Transverse colon (tissue), 4 donors: Measurements from ENCODE around the gene CENPH. TPM values are rescaled to one million over a fixed set of nuclear protein-coding genes. Genes with fewer than 3 reads are reported as not detected.
"Not testable (repeated sequence)": the region's sequence is repeated elsewhere in the genome, so short reads cannot be mapped to it uniquely, and the experiment has no call there.

Experiments used
- DNase-seq: peaks from one replicate; pipeline ENCODE4 v3.0.0-alpha.2; 2019
- H3K27ac ChIP-seq, 4 donors: fragments of 200-600 bp; sonication (generic); 2 replicates each; pipeline ENCODE4 v1.5.1; 2016 to 2018; ENCODE audit warnings: inconsistent platforms in 4 of 4
- H3K27me3 ChIP-seq: fragments of 200-600 bp; sonication (generic); 2 replicates; pipeline ENCODE4 v1.5.1; 2017; ENCODE audit warnings: inconsistent platforms
- H3K36me3 ChIP-seq, 4 donors: fragments of 200-600 bp; sonication (generic); 2 replicates each; pipeline ENCODE4 v1.5.1; 2017 to 2019; ENCODE audit warnings: inconsistent platforms in 4 of 4
- H3K4me1 ChIP-seq, 4 donors: fragments of 200-600 bp; sonication (generic); 2 replicates each; pipeline ENCODE4 v1.5.1; 2017 to 2020; ENCODE audit warnings: inconsistent platforms in 4 of 4
- H3K4me3 ChIP-seq, 4 donors: fragments of 200-600 bp; sonication (generic); 1 replicate in 1 of 4; 2 replicates in 3 of 4; pipeline versions ENCODE4 v1.5.1 to v1.6.1; 2017 to 2019; ENCODE audit warnings: inconsistent platforms in 4 of 4
- H3K9me3 ChIP-seq, 2 donors: fragments of 200-600 bp; sonication (generic); 2 replicates each; pipeline ENCODE4 v1.5.1; 2017 to 2019; ENCODE audit warnings: inconsistent platforms in 2 of 2
- EP300 ChIP-seq: sonication (generic); formaldehyde crosslinking; IDR thresholded peaks from one replicate; pipeline ENCODE4 v1.6.1; 2017; ENCODE audit warnings: antibody characterized with exemption, low read depth
- POLR2A ChIP-seq: fragments of 450-650 bp; IDR thresholded peaks from one replicate; pipeline ENCODE4 v1.6.1; 2016; ENCODE audit warnings: antibody characterized with exemption, mild to moderate bottlenecking, moderate library complexity
- POLR2AphosphoS5 ChIP-seq, 3 donors: sonication (generic); formaldehyde crosslinking; IDR thresholded peaks; one replicate each; pipeline ENCODE4 v1.6.1; 2016; ENCODE audit warnings: antibody characterized with exemption in 3 of 3
- WGBS, 2 donors: methylation state at CpG; one replicate each; pipeline ENCODE4 v1.1.5; 2018; ENCODE audit warnings: low coverage in 1 of 2; 5-methylcytosine and 5-hydroxymethylcytosine counted together
- in situ Hi-C, 4 donors: fragments of 200-750 bp; cut with MboI; loops; one replicate each; pipeline versions ENCODE4 v1.15.0 to v1.15.1; 2017; ENCODE audit warnings: low sequenced_read_pairs in 3 of 4, low pct_ligation_motif_present in 1 of 4, low pct_unique_long_range_greater_than_20kb in 1 of 4
- intact Hi-C: fragments of 100-400 bp; cut with DNase I; formaldehyde crosslinking; loops from one replicate; pipeline ENCODE4 v1.15.1; 2023; ENCODE audit warnings: low total_unique reads
- total RNA-seq, 4 donors: library from RNA; depleted of rRNA; stranded (reverse); fragments of >200 nt; gene quantifications; one replicate each; pipeline ENCODE4 v1.1.0, GENCODE V29; 2016
- TF ChIP-seq, protein P1 (sequence below), 5 experiments: fragments of 200-600 bp in 3 of 5; fragments of 450-650 bp in 2 of 5; sonication (generic) in 3 of 5; IDR thresholded peaks; 1 replicate in 2 of 5; 2 replicates in 3 of 5; pipeline ENCODE4 v1.5.1; 2016 to 2017; ENCODE audit warnings: antibody characterized with exemption in 5 of 5, inconsistent platforms in 3 of 5, mild to moderate bottlenecking in 2 of 5, moderate library complexity in 1 of 5

Gene CENPH
- total RNA-seq, 4 donors from 2014 or later, result 1.2 to 4.4 TPM; not detected in 2

DNA sequence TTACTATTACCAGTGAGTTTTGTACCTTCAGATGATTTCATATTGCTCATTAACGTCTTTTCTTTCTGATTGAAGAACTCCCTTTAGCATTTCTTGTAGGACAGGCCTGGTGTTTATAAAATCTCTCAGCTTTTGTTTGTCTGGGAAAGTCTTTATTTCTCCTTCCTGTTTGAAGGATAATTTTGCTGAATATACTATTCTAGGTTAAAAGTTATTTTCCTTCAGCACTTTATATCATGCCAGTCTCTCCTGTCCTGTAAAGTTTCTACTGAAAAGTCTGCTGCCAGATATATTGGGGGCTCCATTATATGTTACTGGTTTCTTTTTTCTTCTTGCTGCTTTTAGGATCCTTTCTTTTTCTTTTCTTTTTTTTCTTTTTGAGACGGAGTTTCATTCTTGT is 58.6 kb downstream of the CENPH start:
- TF ChIP-seq EP300, result no peak
- TF ChIP-seq POLR2AphosphoS5 (IDR thresholded peaks at IDR 0.05), result no peak
- TF ChIP-seq, protein P1, sequence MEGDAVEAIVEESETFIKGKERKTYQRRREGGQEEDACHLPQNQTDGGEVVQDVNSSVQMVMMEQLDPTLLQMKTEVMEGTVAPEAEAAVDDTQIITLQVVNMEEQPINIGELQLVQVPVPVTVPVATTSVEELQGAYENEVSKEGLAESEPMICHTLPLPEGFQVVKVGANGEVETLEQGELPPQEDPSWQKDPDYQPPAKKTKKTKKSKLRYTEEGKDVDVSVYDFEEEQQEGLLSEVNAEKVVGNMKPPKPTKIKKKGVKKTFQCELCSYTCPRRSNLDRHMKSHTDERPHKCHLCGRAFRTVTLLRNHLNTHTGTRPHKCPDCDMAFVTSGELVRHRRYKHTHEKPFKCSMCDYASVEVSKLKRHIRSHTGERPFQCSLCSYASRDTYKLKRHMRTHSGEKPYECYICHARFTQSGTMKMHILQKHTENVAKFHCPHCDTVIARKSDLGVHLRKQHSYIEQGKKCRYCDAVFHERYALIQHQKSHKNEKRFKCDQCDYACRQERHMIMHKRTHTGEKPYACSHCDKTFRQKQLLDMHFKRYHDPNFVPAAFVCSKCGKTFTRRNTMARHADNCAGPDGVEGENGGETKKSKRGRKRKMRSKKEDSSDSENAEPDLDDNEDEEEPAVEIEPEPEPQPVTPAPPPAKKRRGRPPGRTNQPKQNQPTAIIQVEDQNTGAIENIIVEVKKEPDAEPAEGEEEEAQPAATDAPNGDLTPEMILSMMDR (IDR thresholded peaks at IDR 0.05), result no peak
- no peak for TF ChIP-seq POLR2A
- Histone ChIP-seq H3K9me3 (peaks cover 0 to 7% of the 10 kb centered on the region in 2 donors), H3K4me1 (no peaks in the 10 kb centered on the region), H3K36me3 (no peaks in the 10 kb centered on the region), H3K27ac (no peak overlapping the region), H3K27me3 (no peaks in the 10 kb centered on the region), H3K4me3 (no peak overlapping the region)
- 88% methylated on average over 1 to 2 of the region's 2 CpGs for WGBS, 2 donors
- in situ Hi-C loops (no loop called here), intact Hi-C loops (no loop called here)
- DNase-seq, result no peak

DNA sequence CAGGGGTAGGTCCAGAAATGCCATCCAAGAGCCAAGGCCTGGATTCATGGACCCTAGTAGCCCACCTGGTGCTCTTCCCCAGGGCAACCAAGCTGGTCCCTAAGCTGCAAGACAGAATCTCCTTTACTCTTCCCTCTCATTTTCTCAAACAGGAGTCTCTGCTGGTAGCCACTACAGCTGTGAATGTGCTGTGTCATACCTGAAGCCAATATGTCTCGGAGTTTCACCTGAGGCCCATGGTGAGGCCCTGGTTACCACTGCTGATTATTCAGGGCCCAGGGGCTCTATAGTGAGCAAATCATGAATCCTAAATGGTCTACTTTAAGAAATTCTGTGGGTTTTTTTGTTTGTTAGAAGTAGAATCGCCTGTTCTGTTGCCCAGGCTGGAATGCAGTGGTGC is 61.2 kb downstream of the CENPH start:
- intact Hi-C loops, result no loop called here

DNA sequence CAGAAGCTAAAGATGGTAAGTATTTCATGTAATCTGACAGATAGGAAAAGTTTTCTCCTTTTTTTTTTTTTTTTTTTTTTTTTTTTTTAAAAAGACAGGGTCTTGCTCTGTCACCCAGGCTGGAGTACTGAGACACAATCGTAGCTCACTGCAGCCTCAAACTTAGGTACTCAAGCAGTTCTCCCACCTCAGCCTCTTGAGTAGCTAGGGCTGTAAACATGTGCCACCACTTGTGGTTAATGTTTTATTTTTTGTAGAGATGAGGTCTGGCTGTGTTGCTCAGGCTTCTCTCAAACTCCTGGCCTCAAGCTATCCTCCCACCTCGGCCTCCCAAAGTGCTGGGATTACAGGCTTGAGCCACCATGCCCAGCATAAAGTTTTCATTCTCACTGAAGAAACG is 63.1 kb downstream of the CENPH start:
- Histone ChIP-seq H3K4me3 (no peak overlapping the region), H3K27me3 (no peaks in the 10 kb centered on the region), H3K36me3 (peaks cover 0 to 15% (median 3%) of the 10 kb centered on the region in 4 donors), H3K9me3 (peaks cover 0 to 7% of the 10 kb centered on the region in 2 donors), H3K27ac (no peak overlapping the region), H3K4me1 (no peaks in the 10 kb centered on the region)
- in situ Hi-C loops (no loop called here), intact Hi-C loops (no loop called here)
- 94 to 100% methylated on average over 1 to 3 of the region's 3 CpGs for WGBS, 2 donors
- TF ChIP-seq POLR2AphosphoS5 (IDR thresholded peaks at IDR 0.05) (no peak), POLR2A (no peak), EP300 (no peak)
- TF ChIP-seq, protein P1 (IDR thresholded peaks at IDR 0.05), result no peak
- no peak for DNase-seq

More for the DNA sequence above, 61.2 kb downstream of the CENPH start:
- H3K9me3 ChIP-seq, result peaks cover 0 to 7% of the 10 kb centered on the region in 2 donors
- no peak overlapping the region for H3K4me3 ChIP-seq
- in situ Hi-C loops, result no loop called here
- no peaks in the 10 kb centered on the region for H3K27me3 ChIP-seq
- no peak for TF ChIP-seq POLR2AphosphoS5 (IDR thresholded peaks at IDR 0.05)
- no peak for TF ChIP-seq EP300
- TF ChIP-seq, protein P1 (IDR thresholded peaks at IDR 0.05), result no peak
- no peak for TF ChIP-seq POLR2A
- H3K36me3 ChIP-seq, result no peaks in the 10 kb centered on the region
- 100% methylated on average over 1 to 2 of the region's 2 CpGs for WGBS, 2 donors
- DNase-seq, result no peak
- no peaks in the 10 kb centered on the region for H3K4me1 ChIP-seq
- no peak overlapping the region for H3K27ac ChIP-seq

DNA sequence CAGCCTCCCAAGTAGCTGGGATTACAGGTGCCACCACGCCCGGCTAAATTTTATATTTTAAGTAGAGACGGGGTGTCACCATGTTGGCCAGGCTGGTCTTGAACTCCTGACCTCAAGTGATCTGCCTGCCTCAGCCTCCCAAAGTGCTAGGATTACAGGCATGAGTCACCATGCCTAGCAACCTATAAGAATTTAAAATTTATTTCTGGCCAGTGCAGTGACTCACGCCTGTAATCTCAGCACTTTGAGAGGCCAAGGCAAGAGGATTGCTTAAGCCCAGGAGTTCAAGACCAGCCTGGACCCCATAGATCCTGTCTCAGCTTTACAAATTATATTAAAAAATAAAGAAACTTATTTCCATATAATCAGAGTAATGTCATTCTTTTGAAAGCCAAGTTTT is 66.6 kb downstream of the CENPH start:
- H3K4me1 ChIP-seq, H3K4me3 ChIP-seq, H3K9me3 ChIP-seq, in situ Hi-C loops, intact Hi-C loops, DNase-seq, H3K27me3 ChIP-seq, H3K27ac ChIP-seq: not testable (repeated sequence)
- 60 to 90% methylated on average over 1 to 4 of the region's 4 CpGs for WGBS, 2 donors
- H3K36me3 ChIP-seq, result peaks cover 0 to 37% (median 11%) of the 10 kb centered on the region in 4 donors

DNA sequence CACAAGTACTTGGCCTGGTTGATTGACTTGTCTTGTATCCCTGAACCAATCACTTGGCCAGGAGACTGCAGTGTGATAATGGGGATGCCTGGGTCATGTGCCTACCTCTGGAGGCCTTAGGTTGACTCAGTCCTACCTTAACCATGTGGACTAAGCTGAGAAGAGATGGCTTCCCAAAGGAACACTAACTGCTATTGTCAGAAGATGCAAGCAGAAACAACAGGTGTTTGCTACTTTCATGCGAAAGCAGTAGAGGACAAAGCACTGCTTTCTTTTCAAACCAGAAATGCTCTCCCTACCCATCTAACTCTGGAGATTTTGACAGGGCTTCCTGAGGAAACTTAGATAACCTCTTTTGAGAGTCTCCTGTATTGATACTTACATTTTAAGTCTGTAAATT is 68.2 kb downstream of the CENPH start:
- Histone ChIP-seq H3K27me3 (no peaks in the 10 kb centered on the region), H3K36me3 (peaks cover 0 to 49% (median 14%) of the 10 kb centered on the region in 4 donors), H3K4me3 (no peak overlapping the region), H3K4me1 (no peaks in the 10 kb centered on the region), H3K27ac (no peak overlapping the region), H3K9me3 (no peaks in the 10 kb centered on the region)
- 89% methylated on average over 1 of the region's 1 CpG; no CpG with 5 or more reads in 1 of the 2 donors for WGBS, 2 donors
- TF ChIP-seq EP300 (no peak), POLR2A (no peak), POLR2AphosphoS5 (IDR thresholded peaks at IDR 0.05) (no peak)
- TF ChIP-seq, protein P1 (IDR thresholded peaks at IDR 0.05), result no peak
- intact Hi-C loops (no loop called here), in situ Hi-C loops (no loop called here)
- no peak for DNase-seq
